Measurements from ENCODE around the gene OR6S1.

GRCh38 chr14:20608383-20609110 is 32.9 kb downstream of the OR6S1 start:
- TF ChIP-seq, protein P1, sequence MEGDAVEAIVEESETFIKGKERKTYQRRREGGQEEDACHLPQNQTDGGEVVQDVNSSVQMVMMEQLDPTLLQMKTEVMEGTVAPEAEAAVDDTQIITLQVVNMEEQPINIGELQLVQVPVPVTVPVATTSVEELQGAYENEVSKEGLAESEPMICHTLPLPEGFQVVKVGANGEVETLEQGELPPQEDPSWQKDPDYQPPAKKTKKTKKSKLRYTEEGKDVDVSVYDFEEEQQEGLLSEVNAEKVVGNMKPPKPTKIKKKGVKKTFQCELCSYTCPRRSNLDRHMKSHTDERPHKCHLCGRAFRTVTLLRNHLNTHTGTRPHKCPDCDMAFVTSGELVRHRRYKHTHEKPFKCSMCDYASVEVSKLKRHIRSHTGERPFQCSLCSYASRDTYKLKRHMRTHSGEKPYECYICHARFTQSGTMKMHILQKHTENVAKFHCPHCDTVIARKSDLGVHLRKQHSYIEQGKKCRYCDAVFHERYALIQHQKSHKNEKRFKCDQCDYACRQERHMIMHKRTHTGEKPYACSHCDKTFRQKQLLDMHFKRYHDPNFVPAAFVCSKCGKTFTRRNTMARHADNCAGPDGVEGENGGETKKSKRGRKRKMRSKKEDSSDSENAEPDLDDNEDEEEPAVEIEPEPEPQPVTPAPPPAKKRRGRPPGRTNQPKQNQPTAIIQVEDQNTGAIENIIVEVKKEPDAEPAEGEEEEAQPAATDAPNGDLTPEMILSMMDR (IDR thresholded peaks at IDR 0.05) = no peak
- TF ChIP-seq ZFX (IDR thresholded peaks at IDR 0.05; ENCODE audit: borderline replicate concordance) = no peak

Data from 22Rv1 (cell line).